GM23338 (cell line): Measurements from ENCODE around the gene TMEM74B. TPM values are rescaled to one million over a fixed set of nuclear protein-coding genes. Genes with fewer than 3 reads are reported as not detected.

Experiments used
- ATAC-seq: fragments of 200-7000 bp; cut with Tn5 transposase; 3 replicates; pipeline ENCODE4 v1.9.1; 2020
- DNase-seq: peaks from one replicate; pipeline ENCODE4 v3.0.0-alpha.2; 2015; ENCODE audit warnings: low spot score
- H2AFZ ChIP-seq: fragments of 200-600 bp; sonication (generic); 2 replicates; pipeline ENCODE4 v1.8.0; 2016; ENCODE audit warnings: antibody characterized with exemption, mild to moderate bottlenecking, moderate library complexity
- H3F3A ChIP-seq: fragments of 200-600 bp; sonication (generic); replicated peaks from 2 replicates; pipeline ENCODE4 v1.8.0; 2017; ENCODE audit warnings: antibody characterized with exemption, mixed run types, low read depth
- H3K27ac ChIP-seq: fragments of 200-600 bp; sonication (generic); 2 replicates; pipeline ENCODE4 v1.6.1; 2016; ENCODE audit warnings: low read depth
- H3K27me3 ChIP-seq: fragments of 200-600 bp; sonication (generic); 2 replicates; pipeline ENCODE4 v1.8.0; 2016; ENCODE audit warnings: mild to moderate bottlenecking, mixed run types, moderate library complexity; ENCODE audit not compliant: insufficient read depth
- H3K36me3 ChIP-seq: fragments of 200-600 bp; sonication (generic); 2 replicates; pipeline ENCODE4 v1.8.0; 2016; ENCODE audit warnings: mild to moderate bottlenecking; ENCODE audit not compliant: insufficient read depth
- H3K4me1 ChIP-seq: fragments of 200-600 bp; sonication (generic); 2 replicates; pipeline ENCODE4 v1.8.0; 2016; ENCODE audit warnings: mild to moderate bottlenecking, moderate library complexity; ENCODE audit not compliant: insufficient read depth
- H3K4me2 ChIP-seq: fragments of 200-600 bp; sonication (generic); 2 replicates; pipeline ENCODE4 v1.7.1; 2017; ENCODE audit warnings: mixed run types
- H3K4me3 ChIP-seq: fragments of 200-600 bp; sonication (generic); 2 replicates; pipeline ENCODE4 v1.6.1; 2016; ENCODE audit warnings: mixed run types
- H3K79me2 ChIP-seq: fragments of 200-600 bp; sonication (generic); replicated peaks from 2 replicates; pipeline ENCODE4 v1.8.0; 2017; ENCODE audit warnings: mild to moderate bottlenecking; ENCODE audit not compliant: insufficient read depth
- H3K9me2 ChIP-seq: fragments of 200-600 bp; sonication (generic); 2 replicates; pipeline ENCODE4 v1.8.0; 2017; ENCODE audit not compliant: insufficient read depth
- H4K20me1 ChIP-seq: fragments of 200-600 bp; sonication (generic); replicated peaks from 2 replicates; pipeline ENCODE4 v1.8.0; 2017; ENCODE audit warnings: mild to moderate bottlenecking; ENCODE audit not compliant: insufficient read depth
- H3K27ac Mint-ChIP-seq: 2 replicates; pipeline ENCODE4 v1.8.0; 2020; ENCODE audit warnings: inconsistent platforms, mild to moderate bottlenecking, moderate library complexity, mixed read lengths
- H3K27me3 Mint-ChIP-seq: 3 replicates; pipeline ENCODE4 v1.8.0; 2022; ENCODE audit warnings: low read depth, mild to moderate bottlenecking, moderate library complexity, mixed read lengths, inconsistent platforms; ENCODE audit not compliant: insufficient read depth, poor library complexity
- H3K36me3 Mint-ChIP-seq: 3 replicates; pipeline ENCODE4 v1.8.0; 2021; ENCODE audit warnings: low read depth, mild to moderate bottlenecking, inconsistent platforms, moderate library complexity, mixed read lengths
- H3K4me1 Mint-ChIP-seq: 3 replicates; pipeline ENCODE4 v1.8.0; 2020; ENCODE audit warnings: mild to moderate bottlenecking, inconsistent platforms, mixed read lengths
- H3K4me3 Mint-ChIP-seq: 3 replicates; pipeline ENCODE4 v1.8.0; 2021; ENCODE audit warnings: moderate library complexity, mild to moderate bottlenecking, inconsistent platforms, mixed read lengths
- H3K9me3 Mint-ChIP-seq: 3 replicates; pipeline ENCODE4 v1.8.0; 2020; ENCODE audit warnings: moderate library complexity, mild to moderate bottlenecking, inconsistent platforms, mixed read lengths
- CREB1 ChIP-seq: fragments of 250-450 bp; sonication (Bioruptor Pico); IDR thresholded peaks from 2 replicates; pipeline ENCODE4 v1.5.0; 2020; ENCODE audit warnings: low read depth, mild to moderate bottlenecking, moderate library complexity
- CTCF ChIP-seq, 2 experiments: fragments of 200-600 bp in 1 of 2; sonication (generic) in 1 of 2; conservative IDR thresholded peaks; 2 replicates each; pipeline versions ENCODE4 v1.5.1 to v1.6.1; 2016 to 2017; ENCODE audit warnings: antibody characterized with exemption in 2 of 2, low read depth in 2 of 2, mild to moderate bottlenecking in 2 of 2, moderate library complexity in 1 of 2
- ETS1 ChIP-seq: IDR thresholded peaks from 2 replicates; pipeline ENCODE4 v1.6.1; 2016; ENCODE audit warnings: antibody characterized with exemption
- EZH2 ChIP-seq: fragments of 200-600 bp; sonication (generic); IDR thresholded peaks from one replicate; pipeline ENCODE4 v1.8.0; 2017; ENCODE audit warnings: antibody characterized with exemption, mild to moderate bottlenecking, low read depth; ENCODE audit not compliant: unreplicated experiment
- EZH2phosphoT487 ChIP-seq: fragments of 200-600 bp; sonication (generic); IDR thresholded peaks from one replicate; pipeline ENCODE4 v1.8.1; 2018; ENCODE audit warnings: antibody characterized with exemption; ENCODE audit not compliant: unreplicated experiment
- JUNB ChIP-seq: IDR thresholded peaks from one replicate; pipeline ENCODE4 v1.6.1; 2016; ENCODE audit warnings: antibody characterized with exemption; ENCODE audit not compliant: unreplicated experiment
- NANOG ChIP-seq: IDR thresholded peaks from 2 replicates; pipeline ENCODE4 v1.6.1; 2016; ENCODE audit warnings: antibody characterized with exemption, borderline replicate concordance
- POLR2AphosphoS5 ChIP-seq: IDR thresholded peaks from 2 replicates; pipeline ENCODE4 v1.6.1; 2016; ENCODE audit warnings: antibody characterized with exemption, low read depth
- REST ChIP-seq: IDR thresholded peaks from one replicate; pipeline ENCODE4 v1.6.1; 2018; ENCODE audit warnings: antibody characterized with exemption; ENCODE audit not compliant: unreplicated experiment
- STAT1 ChIP-seq: IDR thresholded peaks from one replicate; pipeline ENCODE4 v1.6.1; 2016; ENCODE audit warnings: antibody characterized with exemption; ENCODE audit not compliant: unreplicated experiment
- ZNF114 ChIP-seq: fragments of 250-450 bp; sonication (Bioruptor Pico); IDR thresholded peaks from 2 replicates; pipeline ENCODE4 v1.5.0; 2020; ENCODE audit warnings: mild to moderate bottlenecking, moderate library complexity
- ZNF331 ChIP-seq: fragments of 250-450 bp; sonication (Bioruptor Pico); IDR thresholded peaks from 2 replicates; pipeline ENCODE4 v1.5.0; 2020; ENCODE audit warnings: low read depth, mild to moderate bottlenecking, moderate library complexity
- ZNF462 ChIP-seq: fragments of 250-450 bp; sonication (Bioruptor Pico); IDR thresholded peaks from 2 replicates; pipeline ENCODE4 v1.5.0; 2020; ENCODE audit warnings: mild to moderate bottlenecking, moderate library complexity
- polyA plus RNA-seq: library from polyadenylated mRNA; unstranded; fragments of >200 nt; fragmentation: Nextera tagmentation; extraction: Ambion mirVana; gene quantifications from 2 replicates; pipeline ENCODE4 v1.2.1, GENCODE V29; 2016
- total RNA-seq: library from RNA; depleted of rRNA; stranded (reverse); fragments of >200 nt; shearing (Covaris generic); gene quantifications from 2 replicates; pipeline ENCODE4 v1.2.3, GENCODE V29; 2014

Gene TMEM74B
- total and polyA plus RNA-seq, 2 experiments from 2014 or later, result 1.0 to 4.8 TPM

GRCh38 chr20:1134355-1134754 lies 50.4 kb downstream of the TMEM74B start:
- no peaks in the 10 kb centered on the region for H3K27me3 Mint-ChIP-seq
- Histone ChIP-seq H2AFZ (no peak overlapping the region), H3F3A (no peaks in the 10 kb centered on the region), H3K4me2 (no peak overlapping the region), H3K27me3 (no peaks in the 10 kb centered on the region), H4K20me1 (peaks cover 10% of the 10 kb centered on the region), H3K4me3 (no peak overlapping the region), H3K27ac (no peak overlapping the region), H3K36me3 (peaks cover 38% of the 10 kb centered on the region), H3K9me2 (no peaks in the 10 kb centered on the region), H3K79me2 (peaks cover 32% of the 10 kb centered on the region), H3K4me1 (no peaks in the 10 kb centered on the region)
- DNase-seq, result no peak
- no peak overlapping the region for H3K4me3 Mint-ChIP-seq
- no peaks in the 10 kb centered on the region; the same call in 2 of the 3 replicates for H3K9me3 Mint-ChIP-seq
- TF ChIP-seq ZNF462 (CRISPR knock-in tag), result no peak
- no peak for TF ChIP-seq REST
- no peak for TF ChIP-seq NANOG
- no peak for TF ChIP-seq CREB1 (CRISPR knock-in tag)
- TF ChIP-seq POLR2AphosphoS5, result no peak
- TF ChIP-seq EZH2, result no peak
- TF ChIP-seq ZNF331 (CRISPR knock-in tag), result no peak
- TF ChIP-seq ZNF114 (CRISPR knock-in tag), result no peak
- no peak for TF ChIP-seq CTCF (conservative IDR thresholded peaks at IDR 0.05; ENCODE audit: low read depth in 2 of 2)
- no peak for TF ChIP-seq STAT1
- no peak for TF ChIP-seq ETS1
- no peak for TF ChIP-seq EZH2phosphoT487
- TF ChIP-seq JUNB, result no peak
- H3K27ac Mint-ChIP-seq, result no peak overlapping the region
- no peak for ATAC-seq
- peaks cover 64% of the 10 kb centered on the region for H3K36me3 Mint-ChIP-seq
- no peaks in the 10 kb centered on the region for H3K4me1 Mint-ChIP-seq
